ENCODE results near the gene UFM1. TPM values are rescaled to one million over a fixed set of nuclear protein-coding genes. Genes with fewer than 3 reads are reported as not detected.

UFM1 gene
- total and polyA plus RNA-seq, 2 donors (not counting 3 experiments of a cell fraction or from before 2014, with no cell fraction given), result 16.8 to 51.5 TPM

GRCh38 chr13:38394777-38395496, 45.3 kb downstream of the UFM1 start:
- dilution Hi-C loops (cut with MboI; ENCODE audit: extremely low pct_ligation_motif_present, low sequenced_read_pairs) (no loop called here), intact Hi-C loops (cut with micrococcal nuclease) (no loop called here)
- FAIRE-seq, result no peak
- no peak for DNase-seq (ENCODE audit: low read depth, low spot score)
- Histone ChIP-seq H4K20me1 (replicated peaks; ENCODE audit: control insufficient read depth, extremely low read depth, insufficient read depth, low read length) (no peaks in the 10 kb centered on the region), H3K4me1 (ENCODE audit: control insufficient read depth, extremely low read depth, insufficient read depth, low read length) (no peaks in the 10 kb centered on the region), H3K4me2 (ENCODE audit: insufficient read depth, low read length) (no peak overlapping the region), H3K36me3 (ENCODE audit: control insufficient read depth in 2 of 2, extremely low read depth in 1 of 2, insufficient read depth in 2 of 2, low read length in 2 of 2) (no peaks in the 10 kb centered on the region), H3K4me3 (replicated peaks in 1 of 3; ENCODE audit: insufficient read depth in 1 of 3, low read depth in 1 of 3, low read length in 3 of 3) (no peak overlapping the region), H3K27ac (ENCODE audit: insufficient read depth, low read depth, low read length) (no peak overlapping the region), H3K9me1 (replicated peaks; ENCODE audit: control insufficient read depth, extremely low read depth, insufficient read depth, low read length) (no peaks in the 10 kb centered on the region), H3K27me3 (ENCODE audit: control insufficient read depth in 2 of 2, insufficient read depth in 2 of 2, low read length in 2 of 2) (peaks cover 0 to 3% of the 10 kb centered on the region in 2 experiments), H3K79me2 (ENCODE audit: control insufficient read depth, insufficient read depth, low read length) (no peaks in the 10 kb centered on the region), H2AFZ (ENCODE audit: low read depth, low read length) (no peak overlapping the region), H3K9ac (replicated peaks; ENCODE audit: extremely low read depth, insufficient read depth, low read length) (no peak overlapping the region), H3K9me3 (replicated peaks; ENCODE audit: control insufficient read depth, insufficient read depth, low read length) (no peaks in the 10 kb centered on the region)
- POLR2A ChIA-PET, result no interaction called here
- no peak for TF ChIP-seq POLR2AphosphoS5 (IDR thresholded peaks at IDR 0.05; ENCODE audit: insufficient read depth, low read depth, low read length)
- TF ChIP-seq MAX (IDR thresholded peaks at IDR 0.05; ENCODE audit: insufficient read depth, insufficient read length), result no peak
- TF ChIP-seq POLR2A (IDR thresholded peaks at IDR 0.05; ENCODE audit: low read depth, low read length), result no peak
- no peak for TF ChIP-seq JUN (IDR thresholded peaks at IDR 0.05; ENCODE audit: borderline replicate concordance, insufficient read depth, insufficient read length, low read depth)
- TF ChIP-seq MYC (IDR thresholded peaks at IDR 0.05; ENCODE audit: low read depth, low read length), result no peak
- no peak for TF ChIP-seq EZH2 (IDR thresholded peaks at IDR 0.05; ENCODE audit: borderline replicate concordance, low read depth, low read length, severe bottlenecking)
- no peak for TF ChIP-seq FOS (IDR thresholded peaks at IDR 0.05; ENCODE audit: borderline replicate concordance, insufficient read depth, low read length)
- no peak for TF ChIP-seq CTCF (IDR thresholded peaks at IDR 0.05; ENCODE audit: extremely low read depth in 1 of 2, insufficient read depth in 1 of 2, low read depth in 1 of 2, low read length in 2 of 2)
- TF ChIP-seq GATA2 (IDR thresholded peaks at IDR 0.05; ENCODE audit: insufficient read depth, insufficient read length, low read depth, low read length), result no peak
- CTCF ChIA-PET, result no interaction called here
- no TSS peak for BruUV-seq (replicated peaks)

All from endothelial cell of umbilical vein (primary cell).